Body of pancreas (tissue), 4 donors: ENCODE results near the gene PRDM10.

ENCODE experiments used
- POLR2A ChIP-seq, 3 donors: fragments of 450-650 bp; IDR thresholded peaks; one replicate each; pipeline ENCODE4 v1.6.1; 2016; ENCODE audit warnings: antibody characterized with exemption in 3 of 3, mild to moderate bottlenecking in 2 of 3
- TF ChIP-seq, protein P1 (sequence below), 7 experiments: fragments of 450-650 bp in 4 of 7; fragments of 200-600 bp in 3 of 7; sonication (generic) in 3 of 7; IDR thresholded peaks; one replicate each; pipeline ENCODE4 v1.5.1; 2016 to 2019; ENCODE audit warnings: antibody characterized with exemption in 7 of 7

DNA sequence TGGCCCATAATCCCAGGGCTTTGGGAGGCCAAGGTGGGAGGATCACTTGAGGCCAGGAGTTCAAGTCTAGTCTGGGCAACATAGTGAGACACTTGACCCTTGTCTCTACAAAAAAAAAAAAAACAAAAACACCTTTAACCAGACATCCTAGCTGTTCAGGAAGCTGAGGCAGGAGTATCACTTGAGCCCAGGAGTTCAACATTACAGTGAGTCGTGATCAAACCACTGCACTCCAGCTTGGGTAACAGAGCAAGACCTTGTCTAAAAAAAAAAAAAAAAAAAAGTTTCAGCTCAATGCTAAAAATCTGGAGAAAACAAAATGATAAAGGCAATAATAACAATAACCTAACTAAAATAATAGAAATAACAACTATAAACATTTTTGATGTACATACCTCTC is 44.5 kb upstream of the PRDM10 start:
- TF ChIP-seq POLR2A (IDR thresholded peaks at IDR 0.05), result no peak
- TF ChIP-seq, protein P1, sequence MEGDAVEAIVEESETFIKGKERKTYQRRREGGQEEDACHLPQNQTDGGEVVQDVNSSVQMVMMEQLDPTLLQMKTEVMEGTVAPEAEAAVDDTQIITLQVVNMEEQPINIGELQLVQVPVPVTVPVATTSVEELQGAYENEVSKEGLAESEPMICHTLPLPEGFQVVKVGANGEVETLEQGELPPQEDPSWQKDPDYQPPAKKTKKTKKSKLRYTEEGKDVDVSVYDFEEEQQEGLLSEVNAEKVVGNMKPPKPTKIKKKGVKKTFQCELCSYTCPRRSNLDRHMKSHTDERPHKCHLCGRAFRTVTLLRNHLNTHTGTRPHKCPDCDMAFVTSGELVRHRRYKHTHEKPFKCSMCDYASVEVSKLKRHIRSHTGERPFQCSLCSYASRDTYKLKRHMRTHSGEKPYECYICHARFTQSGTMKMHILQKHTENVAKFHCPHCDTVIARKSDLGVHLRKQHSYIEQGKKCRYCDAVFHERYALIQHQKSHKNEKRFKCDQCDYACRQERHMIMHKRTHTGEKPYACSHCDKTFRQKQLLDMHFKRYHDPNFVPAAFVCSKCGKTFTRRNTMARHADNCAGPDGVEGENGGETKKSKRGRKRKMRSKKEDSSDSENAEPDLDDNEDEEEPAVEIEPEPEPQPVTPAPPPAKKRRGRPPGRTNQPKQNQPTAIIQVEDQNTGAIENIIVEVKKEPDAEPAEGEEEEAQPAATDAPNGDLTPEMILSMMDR (IDR thresholded peaks at IDR 0.05), result no peak
